A673 (cell line): Measurements from ENCODE around the gene KAT8. TPM values are rescaled to one million over a fixed set of nuclear protein-coding genes. Genes with fewer than 3 reads are reported as not detected.

Experiments
- BruUV-seq: library from RNA; stranded (reverse); fragments of 400-500 nt; replicated peaks from 2 replicates; lab custom pipeline; 2021; lab: Mats Ljungman, UMichigan
- CTCF ChIA-PET: fragments of 300-600 bp; sonication (Branson Sonifier 250); formaldehyde crosslinking; loops from one replicate; lab custom pipeline; 2022; ENCODE audit warnings: antibody characterized with exemption; lab: Charles Lee
- POLR2A ChIA-PET: fragments of 300-600 bp; sonication (Branson Sonifier 250); formaldehyde crosslinking; loops from one replicate; lab custom pipeline; 2022; ENCODE audit warnings: antibody characterized with exemption; ENCODE audit not compliant: low non-redundant PET; lab: Charles Lee
- DNase-seq: peaks from one replicate; pipeline ENCODE4 v3.0.0-alpha.2; 2015; ENCODE audit warnings: low spot score
- H3K27ac ChIP-seq: fragments of 200-600 bp; sonication (generic); 2 replicates; pipeline ENCODE4 v1.5.1; 2016; ENCODE audit warnings: mixed run types, low read depth, mild to moderate bottlenecking, mixed read lengths, antibody characterized with exemption, low read length; ENCODE audit not compliant: poor library complexity, severe bottlenecking
- H3K27me3 ChIP-seq: fragments of 200-600 bp; sonication (generic); replicated peaks from 2 replicates; pipeline ENCODE4 v1.6.1; 2017; ENCODE audit warnings: mixed run types, low read depth, mild to moderate bottlenecking, mixed read lengths, antibody characterized with exemption, low read length; ENCODE audit not compliant: insufficient read depth, poor library complexity
- H3K36me3 ChIP-seq: fragments of 200-600 bp; sonication (generic); 2 replicates; pipeline ENCODE4 v1.6.1; 2016; ENCODE audit warnings: mixed run types, mild to moderate bottlenecking, mixed read lengths, antibody characterized with exemption, low read length; ENCODE audit not compliant: insufficient read depth, poor library complexity, severe bottlenecking
- H3K4me1 ChIP-seq: fragments of 200-600 bp; sonication (generic); 2 replicates; pipeline ENCODE4 v1.6.1; 2017; ENCODE audit warnings: mixed run types, mild to moderate bottlenecking, mixed read lengths, antibody characterized with exemption, low read length; ENCODE audit not compliant: insufficient read depth, poor library complexity, severe bottlenecking
- H3K4me3 ChIP-seq: fragments of 200-600 bp; sonication (generic); 2 replicates; pipeline ENCODE4 v1.5.1; 2016; ENCODE audit warnings: low read depth, mixed run types, mild to moderate bottlenecking, mixed read lengths, low read length; ENCODE audit not compliant: poor library complexity, severe bottlenecking
- H3K9me3 ChIP-seq: fragments of 200-600 bp; sonication (generic); 2 replicates; pipeline ENCODE4 v1.6.1; 2016; ENCODE audit warnings: mixed run types, low read depth, mild to moderate bottlenecking, mixed read lengths, antibody characterized with exemption, low read length; ENCODE audit not compliant: poor library complexity, severe bottlenecking
- EZH2 ChIP-seq: fragments of 200-600 bp; sonication (generic); IDR thresholded peaks from 2 replicates; pipeline ENCODE4 v1.6.1; 2017; ENCODE audit warnings: borderline replicate concordance, low read depth, mild to moderate bottlenecking, mixed read lengths, antibody characterized with exemption, low read length; ENCODE audit not compliant: poor library complexity, severe bottlenecking
- intact Hi-C: fragments of 100-400 bp; cut with micrococcal nuclease; formaldehyde crosslinking; loops from one replicate; pipeline ENCODE4 v1.10.0; 2022; ENCODE audit not compliant: unreplicated experiment
- total RNA-seq: library from RNA; stranded (reverse); gene quantifications from 2 replicates; pipeline ENCODE4 v1.2.3, GENCODE V29; 2021
- TF ChIP-seq, protein P1 (sequence below): fragments of 300-800, 200-600 bp; sonication (generic); conservative IDR thresholded peaks from 2 replicates; pipeline ENCODE4 v1.5.1; 2017; ENCODE audit warnings: low read depth, mild to moderate bottlenecking, antibody characterized with exemption, low read length, moderate library complexity, mixed read lengths

The KAT8 gene
- total RNA-seq, 1 experiment from 2014 or later = 65.4 TPM

DNA sequence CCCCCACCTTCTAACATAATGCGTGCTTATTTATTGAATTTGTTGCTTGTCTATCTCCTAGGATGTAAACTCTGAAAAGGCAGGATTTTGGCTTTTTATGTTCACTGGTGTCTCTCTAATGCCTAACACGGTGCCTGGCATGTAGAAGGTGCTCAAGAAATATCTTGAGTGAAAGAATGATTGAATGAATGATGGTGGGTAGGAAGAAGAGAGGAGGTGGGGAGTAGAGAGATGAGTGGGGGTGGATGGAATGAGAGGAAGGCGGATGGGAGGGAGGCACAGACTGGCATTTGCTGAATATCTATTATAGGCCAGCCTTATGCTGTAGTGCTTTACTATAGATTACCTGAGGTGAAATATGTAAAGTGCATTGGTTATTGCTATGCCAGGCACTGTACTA, 30.1 kb downstream of the KAT8 start:
- Histone ChIP-seq H3K36me3 (no peaks in the 10 kb centered on the region), H3K9me3 (no peaks in the 10 kb centered on the region), H3K4me3 (no peak overlapping the region), H3K27ac (no peak overlapping the region), H3K4me1 (peaks cover 3% of the 10 kb centered on the region), H3K27me3 (no peaks in the 10 kb centered on the region)
- intact Hi-C loops = loop anchor here (10.0 kb wide), 1 partner anchor 193 kb away; the partner anchor contains the start of gene SETD1A
- TF ChIP-seq, protein P1, sequence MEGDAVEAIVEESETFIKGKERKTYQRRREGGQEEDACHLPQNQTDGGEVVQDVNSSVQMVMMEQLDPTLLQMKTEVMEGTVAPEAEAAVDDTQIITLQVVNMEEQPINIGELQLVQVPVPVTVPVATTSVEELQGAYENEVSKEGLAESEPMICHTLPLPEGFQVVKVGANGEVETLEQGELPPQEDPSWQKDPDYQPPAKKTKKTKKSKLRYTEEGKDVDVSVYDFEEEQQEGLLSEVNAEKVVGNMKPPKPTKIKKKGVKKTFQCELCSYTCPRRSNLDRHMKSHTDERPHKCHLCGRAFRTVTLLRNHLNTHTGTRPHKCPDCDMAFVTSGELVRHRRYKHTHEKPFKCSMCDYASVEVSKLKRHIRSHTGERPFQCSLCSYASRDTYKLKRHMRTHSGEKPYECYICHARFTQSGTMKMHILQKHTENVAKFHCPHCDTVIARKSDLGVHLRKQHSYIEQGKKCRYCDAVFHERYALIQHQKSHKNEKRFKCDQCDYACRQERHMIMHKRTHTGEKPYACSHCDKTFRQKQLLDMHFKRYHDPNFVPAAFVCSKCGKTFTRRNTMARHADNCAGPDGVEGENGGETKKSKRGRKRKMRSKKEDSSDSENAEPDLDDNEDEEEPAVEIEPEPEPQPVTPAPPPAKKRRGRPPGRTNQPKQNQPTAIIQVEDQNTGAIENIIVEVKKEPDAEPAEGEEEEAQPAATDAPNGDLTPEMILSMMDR = no peak
- no peak for TF ChIP-seq EZH2
- CTCF ChIA-PET = no interaction called here
- BruUV-seq = no TSS peak
- POLR2A ChIA-PET = no interaction called here
- no peak for DNase-seq

GRCh38 chr16:31148281-31148728, 30.8 kb downstream of the KAT8 start:
- no peak for TF ChIP-seq EZH2
- TF ChIP-seq, protein P1 = no peak
- H3K27me3 ChIP-seq = no peaks in the 10 kb centered on the region
- DNase-seq = no peak
- no peaks in the 10 kb centered on the region for H3K4me1 ChIP-seq
- no peaks in the 10 kb centered on the region for H3K9me3 ChIP-seq
- no peak overlapping the region for H3K4me3 ChIP-seq
- intact Hi-C loops = loop anchor here (10.0 kb wide), 1 partner anchor 194 kb away; the partner anchor contains the start of gene SETD1A
- POLR2A ChIA-PET = no interaction called here
- no peak overlapping the region for H3K27ac ChIP-seq
- CTCF ChIA-PET = no interaction called here
- no peaks in the 10 kb centered on the region for H3K36me3 ChIP-seq
- BruUV-seq = no TSS peak

DNA sequence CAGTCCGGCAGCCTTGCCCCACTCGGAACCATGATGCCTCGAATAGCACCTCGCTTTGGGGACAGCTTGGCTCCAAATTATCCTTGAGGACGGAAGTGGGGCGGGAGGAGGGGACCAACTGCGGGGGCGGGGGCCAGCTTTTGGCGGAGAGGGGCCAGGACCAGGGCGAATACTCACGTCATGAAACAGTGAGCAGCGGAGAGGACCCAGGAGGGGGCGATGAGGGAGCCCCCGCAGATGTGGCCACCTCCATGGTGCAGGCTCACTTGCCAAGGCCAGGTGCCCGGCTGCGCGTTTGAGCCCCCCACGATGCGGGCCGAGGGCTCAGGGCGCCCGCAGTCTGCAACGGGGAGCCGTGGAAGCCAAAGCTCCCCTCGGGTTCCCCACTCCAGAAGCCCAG, 31.4 kb downstream of the KAT8 start:
- intact Hi-C loops = loop anchor here (10.0 kb wide), 1 partner anchor 194 kb away; the partner anchor contains the start of gene SETD1A

More for the DNA sequence above, 31.4 kb downstream of the KAT8 start:
- no peak for DNase-seq
- no TSS peak for BruUV-seq
- Histone ChIP-seq H3K36me3 (no peaks in the 10 kb centered on the region), H3K4me1 (no peaks in the 10 kb centered on the region), H3K27me3 (no peaks in the 10 kb centered on the region), H3K9me3 (no peaks in the 10 kb centered on the region), H3K4me3 (no peak overlapping the region), H3K27ac (no peak overlapping the region)
- no peak for TF ChIP-seq EZH2
- TF ChIP-seq, protein P1 = no peak
- CTCF ChIA-PET = no interaction called here
- POLR2A ChIA-PET = no interaction called here
